ENCODE measurements around the gene GLRX5.

GLRX5 gene

GRCh38 chr14:95562892-95563685, 28.2 kb downstream of the GLRX5 start:
- no peaks in the 10 kb centered on the region for H3K4me1 ChIP-seq
- TF ChIP-seq CTCF (IDR thresholded peaks at IDR 0.05), result no peak
- H2AFZ ChIP-seq, result peak overlapping the region; percentile 3
- H3K27me3 ChIP-seq (ENCODE audit: control insufficient read depth, insufficient read depth, low read length), result no peaks in the 10 kb centered on the region
- no peaks in the 10 kb centered on the region for H3K9me3 ChIP-seq (ENCODE audit: control insufficient read depth, low read length)
- H3K79me2 ChIP-seq, result no peaks in the 10 kb centered on the region
- H3K36me3 ChIP-seq (ENCODE audit: control insufficient read depth, insufficient read depth, low read length), result no peaks in the 10 kb centered on the region
- no peak overlapping the region for H3K4me3 ChIP-seq (ENCODE audit: low read depth, low read length)
- no peak overlapping the region for H3K9ac ChIP-seq
- no peak overlapping the region for H3K27ac ChIP-seq
- H3K4me2 ChIP-seq (ENCODE audit: low read length), result no peak overlapping the region

DNA sequence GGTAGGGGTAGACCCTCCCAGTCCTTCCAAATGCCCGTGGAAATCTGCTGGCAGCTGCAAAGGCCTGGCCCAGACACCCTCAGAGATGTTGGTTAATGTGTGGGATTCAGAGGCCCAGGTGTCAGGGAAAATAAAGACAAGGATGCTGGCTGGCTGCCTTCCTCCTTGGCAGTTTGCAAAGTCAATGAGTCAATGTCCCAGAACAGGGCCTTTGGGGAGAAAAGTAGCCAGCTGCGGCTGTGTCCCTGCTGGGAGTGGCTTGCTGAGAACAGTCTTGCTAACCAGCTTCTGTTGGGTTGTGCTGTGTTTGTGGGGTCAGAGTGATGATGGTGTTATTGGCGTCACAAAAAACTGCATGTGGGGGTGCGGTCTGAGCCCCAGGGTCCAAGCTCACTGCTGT, 29.2 kb downstream of the GLRX5 start:
- no peak for TF ChIP-seq CTCF (IDR thresholded peaks at IDR 0.05)
- H3K27ac ChIP-seq, result no peak overlapping the region
- H3K79me2 ChIP-seq, result no peaks in the 10 kb centered on the region
- no peaks in the 10 kb centered on the region for H3K36me3 ChIP-seq (ENCODE audit: control insufficient read depth, insufficient read depth, low read length)
- no peaks in the 10 kb centered on the region for H3K4me1 ChIP-seq
- H3K9me3 ChIP-seq (ENCODE audit: control insufficient read depth, low read length), result no peaks in the 10 kb centered on the region
- no peak overlapping the region for H3K9ac ChIP-seq
- H3K4me3 ChIP-seq (ENCODE audit: low read depth, low read length), result no peak overlapping the region
- no peaks in the 10 kb centered on the region for H3K27me3 ChIP-seq (ENCODE audit: control insufficient read depth, insufficient read depth, low read length)
- no peak overlapping the region for H3K4me2 ChIP-seq (ENCODE audit: low read length)
- no peak overlapping the region for H2AFZ ChIP-seq

- Histone ChIP-seq H3K36me3 (ENCODE audit: control insufficient read depth, insufficient read depth, low read length) (no peaks in the 10 kb centered on the region), H3K9ac (no peak overlapping the region), H3K27me3 (ENCODE audit: control insufficient read depth, insufficient read depth, low read length) (no peaks in the 10 kb centered on the region), H3K4me2 (ENCODE audit: low read length) (no peak overlapping the region), H3K4me3 (ENCODE audit: low read depth, low read length) (no peak overlapping the region), H3K79me2 (no peaks in the 10 kb centered on the region), H2AFZ (no peak overlapping the region), H3K4me1 (no peaks in the 10 kb centered on the region), H3K27ac (no peak overlapping the region), H3K9me3 (ENCODE audit: control insufficient read depth, low read length) (no peaks in the 10 kb centered on the region)
- no peak for TF ChIP-seq CTCF (IDR thresholded peaks at IDR 0.05)
Measured at GRCh38 chr14:95569440-95569839, 34.6 kb downstream of the GLRX5 start.

- no peaks in the 10 kb centered on the region for H3K79me2 ChIP-seq
Measured at GRCh38 chr14:95573313-95573712, 38.5 kb downstream of the GLRX5 start.

More at GRCh38 chr14:95573313-95573712, 38.5 kb downstream of the GLRX5 start:
- Histone ChIP-seq H3K36me3 (ENCODE audit: control insufficient read depth, insufficient read depth, low read length) (no peaks in the 10 kb centered on the region), H3K4me1 (no peaks in the 10 kb centered on the region), H3K9me3 (ENCODE audit: control insufficient read depth, low read length) (no peaks in the 10 kb centered on the region), H2AFZ (no peak overlapping the region), H3K9ac (no peak overlapping the region), H3K4me2 (ENCODE audit: low read length) (no peak overlapping the region), H3K27me3 (ENCODE audit: control insufficient read depth, insufficient read depth, low read length) (no peaks in the 10 kb centered on the region), H3K4me3 (ENCODE audit: low read depth, low read length) (no peak overlapping the region), H3K27ac (no peak overlapping the region)
- no peak for TF ChIP-seq CTCF (IDR thresholded peaks at IDR 0.05)

All from parathyroid adenoma (tissue), 2 donors.